ENCODE results near the gene NR2F1. TPM values are rescaled to one million over a fixed set of nuclear protein-coding genes. Genes with fewer than 3 reads are reported as not detected.

The NR2F1 gene
- total RNA-seq, 2 donors from 2014 or later = not detected

DNA sequence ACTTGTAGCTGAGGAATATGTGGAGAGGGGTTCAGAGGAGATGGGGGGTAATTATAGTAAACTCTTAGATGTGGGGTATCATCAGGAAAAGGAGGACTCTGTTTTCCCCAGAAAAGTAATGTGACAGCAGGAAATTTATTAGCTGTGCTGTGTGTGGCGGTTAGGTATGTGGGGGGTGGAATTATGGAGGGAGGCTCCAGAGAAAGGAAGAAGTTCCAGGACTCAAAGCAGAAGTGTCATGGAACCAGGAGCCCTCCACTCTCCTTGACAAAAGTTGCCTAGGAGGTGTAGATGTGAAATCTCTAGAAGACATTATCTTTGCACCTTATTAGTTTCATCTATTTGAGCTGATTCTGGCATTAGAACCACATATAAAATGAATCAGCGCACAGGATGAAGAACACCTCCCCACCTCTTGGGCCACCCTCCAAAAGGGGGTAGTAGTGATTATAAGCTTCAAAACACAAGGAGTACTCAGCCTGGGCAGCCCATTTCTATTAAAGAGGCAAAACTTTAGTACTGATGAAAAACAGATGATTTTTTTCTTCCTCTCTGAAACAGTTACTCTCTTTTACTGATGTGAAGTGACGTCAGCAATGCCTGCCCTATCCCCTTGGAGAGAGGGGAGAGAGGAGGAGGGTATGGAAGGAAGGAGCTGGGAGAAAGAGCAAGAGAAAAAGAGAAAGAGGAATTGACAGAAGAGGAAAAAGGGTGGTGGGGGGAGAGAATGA, 18.2 kb downstream of the NR2F1 start:
- Mint-ChIP-seq H3K27ac (no peak overlapping the region), H3K4me3 (no peak overlapping the region), H3K27me3 (peaks cover 32% of the 10 kb centered on the region), H3K4me1 (peaks cover 6% of the 10 kb centered on the region), H3K36me3 (ENCODE audit: low read depth) (peaks cover 7% of the 10 kb centered on the region)
- H3K9me3 ChIP-seq (ENCODE audit: control insufficient read depth, low read length, poor library complexity, severe bottlenecking) = peaks cover 7% of the 10 kb centered on the region
- ATAC-seq = no peak
- DNase-seq = no peak

DNA sequence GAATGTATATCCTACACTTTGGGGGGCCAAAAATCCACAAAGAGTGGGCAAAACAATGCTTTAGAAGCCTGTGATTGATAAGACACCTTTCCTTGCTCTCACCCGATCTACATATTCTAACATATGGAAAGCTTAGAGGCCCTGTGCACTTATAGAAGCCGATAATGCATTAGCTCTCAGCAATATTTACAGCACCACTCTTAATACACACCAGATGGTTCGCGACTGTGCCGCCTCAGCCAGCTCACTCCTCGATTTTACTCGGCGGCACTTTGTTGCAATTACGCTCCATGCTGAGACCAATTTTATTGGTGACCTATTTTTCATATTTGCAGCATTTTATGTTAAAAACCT, 18.8 kb downstream of the NR2F1 start:
- Mint-ChIP-seq H3K4me3 (no peak overlapping the region), H3K27ac (peak overlapping the region; percentile 10)
- no peak for ATAC-seq

DNA sequence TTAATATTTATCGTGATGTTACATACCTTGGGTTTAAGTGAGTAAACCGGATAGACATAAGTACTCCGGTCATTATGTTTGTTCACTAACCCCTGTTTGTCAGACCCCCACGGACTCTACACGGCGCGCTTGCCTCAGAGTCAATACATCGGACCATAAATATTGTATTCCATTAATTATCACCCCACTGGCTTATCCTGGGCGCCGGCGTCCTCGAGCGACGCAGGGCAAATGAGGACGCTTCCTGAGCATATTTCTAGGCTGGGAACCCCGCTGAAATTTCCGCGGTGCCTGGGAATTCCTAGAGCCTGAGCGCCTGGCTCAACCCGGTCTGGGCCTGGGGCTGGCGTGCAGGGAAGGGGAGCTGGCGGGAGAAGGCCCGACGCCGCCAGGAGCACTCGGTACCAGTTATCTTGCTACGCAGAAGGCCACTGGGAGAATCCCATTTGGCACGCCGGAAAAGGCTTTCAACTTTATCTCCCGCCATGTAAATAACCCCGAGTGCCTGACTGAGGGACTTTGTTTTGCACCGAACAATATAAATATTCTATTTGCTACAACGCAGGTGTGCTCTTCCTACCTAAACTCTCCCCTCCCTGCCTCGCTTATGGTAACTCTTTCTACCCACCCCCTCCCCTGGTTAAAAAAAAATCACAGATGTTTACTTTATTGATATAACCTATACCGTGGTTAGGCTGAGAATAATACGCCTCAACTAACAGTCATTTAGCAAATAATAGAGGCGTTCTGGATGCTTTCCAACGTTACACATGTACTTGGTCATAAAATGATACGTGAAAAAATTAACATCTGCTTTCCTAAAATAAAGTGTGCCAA, 19.4 kb downstream of the NR2F1 start:
- Mint-ChIP-seq H3K4me1 (peaks cover 6% of the 10 kb centered on the region), H3K27ac (peak overlapping the region; percentile 10), H3K27me3 (peaks cover 31% of the 10 kb centered on the region), H3K36me3 (ENCODE audit: low read depth) (peaks cover 7% of the 10 kb centered on the region), H3K4me3 (no peak overlapping the region)
- DNase-seq (no peak), ATAC-seq (no peak)
- peaks cover 7% of the 10 kb centered on the region for H3K9me3 ChIP-seq (ENCODE audit: control insufficient read depth, low read length, poor library complexity, severe bottlenecking)

More for the DNA sequence above, 18.8 kb downstream of the NR2F1 start:
- DNase-seq = no peak
- Mint-ChIP-seq H3K4me1 (peaks cover 6% of the 10 kb centered on the region), H3K27me3 (peaks cover 32% of the 10 kb centered on the region), H3K36me3 (ENCODE audit: low read depth) (peaks cover 7% of the 10 kb centered on the region)
- H3K9me3 ChIP-seq (ENCODE audit: control insufficient read depth, low read length, poor library complexity, severe bottlenecking) = peaks cover 7% of the 10 kb centered on the region

GRCh38 chr5:93603078-93603792, 20.2 kb downstream of the NR2F1 start:
- peaks cover 9% of the 10 kb centered on the region for H3K9me3 ChIP-seq (ENCODE audit: control insufficient read depth, low read length, poor library complexity, severe bottlenecking)
- DNase-seq (no peak), ATAC-seq (no peak)
- H3K36me3 Mint-ChIP-seq (ENCODE audit: low read depth) = peaks cover 7% of the 10 kb centered on the region
- peak overlapping the region; percentile 10 for H3K27ac Mint-ChIP-seq
- peak overlapping the region; percentile 8 for H3K4me3 Mint-ChIP-seq
- H3K27me3 Mint-ChIP-seq = peaks cover 38% of the 10 kb centered on the region
- H3K4me1 Mint-ChIP-seq = peaks cover 9% of the 10 kb centered on the region

DNA sequence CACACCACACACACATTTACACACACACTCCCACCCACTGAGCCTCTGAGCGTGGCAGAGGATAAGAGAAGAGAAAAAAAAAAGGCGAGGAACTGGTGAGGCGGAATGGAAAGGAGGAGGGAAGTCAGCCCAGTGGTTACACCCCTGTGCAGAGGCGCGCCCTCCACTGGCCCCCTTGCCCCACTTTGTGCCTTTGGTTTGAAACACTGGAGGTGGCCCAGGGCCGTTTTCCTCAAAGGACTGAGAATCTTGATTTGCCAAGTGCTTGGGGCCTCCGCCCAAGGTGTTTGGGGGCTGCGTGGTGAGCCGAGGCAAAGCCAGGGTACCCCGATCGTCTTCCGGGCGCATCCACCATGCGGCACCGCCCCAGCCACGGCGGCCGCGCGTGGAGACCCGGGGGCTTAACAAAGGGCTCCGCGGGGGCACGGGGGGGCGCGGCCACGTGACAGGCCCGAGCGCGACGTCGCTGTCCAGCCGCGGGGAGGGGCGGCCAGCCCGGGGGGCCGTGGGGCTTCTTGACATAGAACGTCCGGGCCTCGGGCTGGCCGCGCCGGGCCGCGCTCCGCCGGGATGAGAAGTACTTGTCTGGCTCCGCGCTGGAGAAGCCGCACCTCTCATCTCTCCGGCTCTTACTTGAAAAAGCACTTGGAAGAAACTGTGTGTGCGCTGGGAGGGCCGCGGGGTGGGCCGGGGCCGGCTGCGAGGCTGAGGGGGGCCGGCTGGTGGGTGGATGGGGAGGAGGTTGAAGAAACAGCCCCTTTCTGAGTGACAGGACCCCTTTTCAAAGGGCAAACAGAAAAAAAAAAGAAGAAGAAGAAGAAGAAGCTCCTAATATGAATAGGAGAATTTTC, 21.0 kb downstream of the NR2F1 start:
- H3K9me3 ChIP-seq (ENCODE audit: control insufficient read depth, low read length, poor library complexity, severe bottlenecking) = peaks cover 6% of the 10 kb centered on the region
- Mint-ChIP-seq H3K27ac (peak overlapping the region; percentile 14), H3K4me3 (peak overlapping the region; percentile 8), H3K27me3 (peaks cover 44% of the 10 kb centered on the region), H3K4me1 (peaks cover 9% of the 10 kb centered on the region), H3K36me3 (ENCODE audit: low read depth) (peaks cover 7% of the 10 kb centered on the region)
- no peak for ATAC-seq
- no peak for DNase-seq

DNA sequence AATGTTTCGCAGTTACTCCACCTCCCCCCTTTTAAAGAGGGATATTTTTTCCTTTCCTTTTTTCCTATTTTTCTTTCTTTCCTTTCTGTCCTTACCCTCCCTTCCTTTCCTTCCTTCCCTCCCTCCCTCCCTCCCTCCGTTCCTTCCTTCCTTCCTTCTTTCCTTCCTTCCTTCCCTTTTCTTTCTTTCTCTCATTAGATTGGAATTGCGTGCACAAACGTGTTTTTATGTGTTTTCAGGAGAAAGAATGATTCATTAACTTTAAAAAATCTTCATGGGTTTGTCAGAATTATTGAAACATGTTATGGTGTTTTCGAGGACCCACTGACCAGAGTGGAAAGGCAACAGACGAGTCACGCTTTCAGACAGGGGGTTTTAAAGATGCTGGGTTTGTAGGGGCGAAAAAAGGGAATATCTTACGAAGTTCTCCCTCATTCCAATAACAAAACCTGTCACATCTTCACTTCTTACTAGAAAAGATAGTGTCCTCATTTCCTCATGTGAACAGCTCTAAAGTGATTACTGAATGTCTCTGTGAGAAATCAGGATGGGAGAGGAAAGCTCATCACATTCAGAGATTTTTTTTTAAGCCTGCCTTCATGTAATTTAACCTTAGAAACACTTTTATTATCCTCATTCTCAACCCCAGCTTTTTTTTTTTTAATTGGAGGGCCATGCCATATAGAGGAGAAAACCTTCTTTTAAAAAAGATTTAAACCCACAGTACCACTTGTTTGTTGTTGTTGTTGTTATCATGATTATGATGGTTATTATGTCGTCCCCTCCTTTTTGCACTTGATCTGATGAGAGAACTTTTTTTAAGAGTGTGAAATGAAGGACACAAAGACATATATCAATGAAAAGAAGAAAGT, 21.9 kb downstream of the NR2F1 start:
- H3K27me3 Mint-ChIP-seq = peaks cover 52% of the 10 kb centered on the region
- H3K9me3 ChIP-seq (ENCODE audit: control insufficient read depth, low read length, poor library complexity, severe bottlenecking) = peaks cover 6% of the 10 kb centered on the region
- DNase-seq (no peak), ATAC-seq (no peak)
- peak overlapping the region; percentile 25 for H3K4me3 Mint-ChIP-seq
- peaks cover 7% of the 10 kb centered on the region for H3K36me3 Mint-ChIP-seq (ENCODE audit: low read depth)
- H3K4me1 Mint-ChIP-seq = peaks cover 9% of the 10 kb centered on the region
- H3K27ac Mint-ChIP-seq = peak overlapping the region; percentile 14

- no peak overlapping the region for H3K27ac Mint-ChIP-seq
These were observed 23.3 kb downstream of the NR2F1 start for GRCh38 chr5:93606382-93606752.

DNA sequence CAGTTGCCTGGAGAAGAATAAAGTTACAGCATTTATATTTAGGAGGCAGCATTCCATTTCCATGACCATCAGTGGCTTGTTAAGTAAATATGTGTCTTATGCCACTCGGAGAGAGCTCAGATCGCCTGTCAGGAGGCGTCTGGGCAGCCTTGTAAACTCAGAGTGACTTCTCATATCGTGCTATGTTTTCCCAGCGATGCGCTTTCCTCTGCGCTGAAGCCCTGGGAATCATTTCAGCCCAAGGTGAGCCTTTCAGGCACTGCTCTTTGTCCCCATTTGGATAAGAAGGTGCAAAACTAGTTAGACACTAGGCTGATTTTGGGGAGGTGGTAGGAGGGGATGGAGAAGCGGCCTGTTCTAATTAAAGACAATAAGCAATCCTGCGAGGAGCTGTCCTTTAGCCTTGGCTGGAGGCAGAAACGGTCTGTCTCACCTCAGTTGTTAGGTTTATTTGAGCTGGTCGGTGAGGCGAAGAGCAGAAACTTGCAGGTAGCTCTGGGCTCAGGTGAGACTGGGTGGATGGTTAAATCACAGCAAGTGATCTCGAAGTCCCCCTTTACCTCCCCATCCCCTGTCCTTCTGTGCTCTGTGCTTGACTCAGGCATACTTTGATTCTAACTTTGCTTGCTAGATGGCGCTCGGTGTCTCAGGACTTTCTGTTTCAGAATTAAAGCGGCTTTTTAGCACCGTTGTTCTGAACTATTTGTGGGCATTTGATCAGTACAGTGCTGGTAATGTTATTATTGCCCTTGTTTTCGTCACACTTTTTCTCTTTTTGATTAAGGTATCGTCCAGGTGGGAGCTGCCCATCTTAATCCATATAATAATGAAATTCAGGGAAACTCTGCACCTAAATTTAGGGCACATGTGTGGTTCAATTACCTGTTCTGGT, 24.6 kb downstream of the NR2F1 start:
- DNase-seq (no peak), ATAC-seq (peak; percentile 89)
- peaks cover 12% of the 10 kb centered on the region for H3K4me1 Mint-ChIP-seq

More at GRCh38 chr5:93606382-93606752, 23.3 kb downstream of the NR2F1 start:
- Mint-ChIP-seq H3K4me3 (no peak overlapping the region), H3K36me3 (ENCODE audit: low read depth) (peaks cover 7% of the 10 kb centered on the region), H3K4me1 (peaks cover 9% of the 10 kb centered on the region), H3K27me3 (peaks cover 67% of the 10 kb centered on the region)
- H3K9me3 ChIP-seq (ENCODE audit: control insufficient read depth, low read length, poor library complexity, severe bottlenecking) = peaks cover 3% of the 10 kb centered on the region
- DNase-seq (no peak), ATAC-seq (no peak)

GRCh38 chr5:93608855-93609254, 25.8 kb downstream of the NR2F1 start:
- DNase-seq (no peak), ATAC-seq (no peak)
- Mint-ChIP-seq H3K36me3 (ENCODE audit: low read depth) (peaks cover 4% of the 10 kb centered on the region), H3K4me3 (no peak overlapping the region), H3K27ac (no peak overlapping the region), H3K27me3 (peaks cover 90% of the 10 kb centered on the region), H3K4me1 (peaks cover 14% of the 10 kb centered on the region)
- peaks cover 8% of the 10 kb centered on the region for H3K9me3 ChIP-seq (ENCODE audit: control insufficient read depth, low read length, poor library complexity, severe bottlenecking)

More for the DNA sequence above, 24.6 kb downstream of the NR2F1 start:
- Mint-ChIP-seq H3K36me3 (ENCODE audit: low read depth) (peaks cover 7% of the 10 kb centered on the region), H3K27me3 (peaks cover 80% of the 10 kb centered on the region), H3K4me3 (no peak overlapping the region), H3K27ac (no peak overlapping the region)
- peaks cover 8% of the 10 kb centered on the region for H3K9me3 ChIP-seq (ENCODE audit: control insufficient read depth, low read length, poor library complexity, severe bottlenecking)

DNA sequence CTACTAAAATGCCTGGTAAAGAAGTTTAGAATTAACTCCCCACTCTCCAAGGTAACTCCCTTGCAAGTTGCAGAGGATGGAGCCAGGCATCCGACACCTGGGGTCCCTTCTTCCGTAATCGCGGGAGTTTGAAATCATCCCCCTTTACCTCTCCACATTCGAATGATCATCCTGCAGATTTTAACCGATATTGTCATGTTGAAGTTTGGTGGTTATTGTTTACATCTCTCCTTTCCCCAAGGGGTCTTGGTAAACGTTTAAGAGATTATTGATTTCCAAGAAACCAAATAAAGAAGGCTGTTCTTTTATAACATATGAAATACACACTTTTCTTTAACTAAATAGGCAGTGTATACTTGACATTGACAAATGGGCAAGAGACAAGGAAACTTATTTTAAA, 26.7 kb downstream of the NR2F1 start:
- H3K9me3 ChIP-seq (ENCODE audit: control insufficient read depth, low read length, poor library complexity, severe bottlenecking) = peaks cover 8% of the 10 kb centered on the region
- no peak for ATAC-seq
- Mint-ChIP-seq H3K27me3 (peaks cover 86% of the 10 kb centered on the region), H3K27ac (no peak overlapping the region), H3K4me1 (peaks cover 12% of the 10 kb centered on the region), H3K4me3 (no peak overlapping the region), H3K36me3 (ENCODE audit: low read depth) (peaks cover 2% of the 10 kb centered on the region)
- DNase-seq = no peak

DNA sequence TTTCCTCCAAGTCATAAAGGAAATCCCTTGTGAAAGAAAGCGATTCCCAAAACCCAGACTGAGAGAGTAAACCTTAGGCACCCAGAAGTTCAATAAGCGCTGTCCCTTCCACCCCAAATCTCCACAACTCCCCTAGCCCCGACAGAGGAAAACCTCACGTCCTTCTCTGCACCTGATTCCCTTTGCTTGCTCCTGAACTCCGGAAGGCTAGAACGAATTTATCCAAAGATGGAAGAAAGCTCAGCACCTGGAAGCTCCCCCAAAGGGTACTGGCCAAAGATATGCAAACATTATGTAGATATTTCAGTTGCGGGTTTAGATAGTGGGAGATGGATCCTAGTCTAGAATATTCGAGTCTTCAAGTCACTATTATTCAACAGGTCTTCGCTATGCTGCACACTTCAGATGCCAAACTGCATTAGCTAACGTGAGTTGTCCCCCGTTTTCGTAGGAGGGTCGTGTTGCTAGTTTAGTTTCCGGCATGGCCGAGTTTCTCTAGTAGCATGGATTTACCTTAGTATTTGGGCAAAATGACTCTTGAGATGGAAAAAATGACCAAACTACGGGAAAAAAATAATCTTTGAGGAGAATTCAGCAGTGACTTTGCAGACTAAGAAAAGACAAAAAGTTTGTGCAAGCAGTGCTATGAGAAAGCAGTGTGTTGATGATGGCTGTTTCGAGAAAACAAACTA, 27.7 kb downstream of the NR2F1 start:
- no peak for DNase-seq
- Mint-ChIP-seq H3K27ac (no peak overlapping the region), H3K4me3 (no peak overlapping the region)

More for the DNA sequence above, 27.7 kb downstream of the NR2F1 start:
- no peak for ATAC-seq
- Mint-ChIP-seq H3K27me3 (peaks cover 76% of the 10 kb centered on the region), H3K4me1 (peaks cover 11% of the 10 kb centered on the region), H3K36me3 (ENCODE audit: low read depth) (no peaks in the 10 kb centered on the region)
- H3K9me3 ChIP-seq (ENCODE audit: control insufficient read depth, low read length, poor library complexity, severe bottlenecking) = peaks cover 8% of the 10 kb centered on the region

Measured in T-helper 17 cell (primary cell).